Pancreas (tissue), 10 donors: ENCODE results near the gene BSND. TPM values are rescaled to one million over a fixed set of nuclear protein-coding genes. Genes with fewer than 3 reads are reported as not detected.
A peak's percentile ranks its signal among the peaks of the same experiment; 100 is the strongest.

ENCODE experiments used
- ATAC-seq, 4 donors: fragments of 200-7000 bp; cut with Tn5 transposase; one replicate each; pipeline versions ENCODE4 v1.8.0 to v1.9.1; 2020; ENCODE audit warnings: mild to moderate bottlenecking in 4 of 4, moderate library complexity in 4 of 4
- DNase-seq, 6 donors: peaks; one replicate each; pipeline ENCODE4 v3.0.0-alpha.2; 2020
- FAIRE-seq: peaks from 2 replicates; lab custom pipeline; 2012; peaks lifted over from hg19 to GRCh38; lab: Jason Lieb, UNC
- H3K27ac ChIP-seq, 4 donors: fragments of 200-600 bp; sonication (generic); 1 replicate in 3 of 4; 2 replicates in 1 of 4; pipeline versions ENCODE4 v1.5.0 to v1.8.0; 2020
- H3K27me3 ChIP-seq, 4 donors: fragments of 200-600 bp; one replicate each; pipeline ENCODE4 v1.8.0; 2021
- H3K36me3 ChIP-seq, 3 donors: fragments of 200-600 bp; sonication (generic) in 1 of 3; one replicate each; pipeline versions ENCODE4 v1.5.0 to v1.8.0; 2020 to 2021
- H3K4me1 ChIP-seq, 3 donors: fragments of 200-600 bp; one replicate each; pipeline ENCODE4 v1.8.0; 2021
- H3K4me3 ChIP-seq, 4 donors: fragments of 200-600 bp; sonication (generic) in 2 of 4; one replicate each; pipeline versions ENCODE4 v1.5.0 to v1.8.0; 2020 to 2021
- H3K9me3 ChIP-seq, 4 donors: fragments of 200-600 bp; one replicate each; pipeline ENCODE4 v1.8.0; 2021
- WGBS, 2 donors: extraction: QIAGEN DNeasy Blood & Tissue Kit; methylation state at CpG; one replicate each; pipeline ENCODE4 v1.1.7; 2013; 5-methylcytosine and 5-hydroxymethylcytosine counted together
- intact Hi-C, 3 donors: fragments of 100-400 bp; cut with DNase I; formaldehyde crosslinking; loops; one replicate each; pipeline versions ENCODE4 v1.11.1 to v1.14.2; 2022
- polyA plus RNA-seq, 2 donors: library from polyadenylated mRNA; stranded (reverse); fragments of 200-250 nt; gene quantifications; one replicate each; pipeline ENCODE4 v1.2.3, GENCODE V29; 2013
- total RNA-seq, 6 donors: library from RNA; stranded (reverse); fragmentation: NEBNext Ultra II Directional in 4 of 6; extraction: Animal tissue kit (Norgen Biotek cat#: 25700) in 4 of 6; gene quantifications; one replicate each; pipeline versions ENCODE4 v1.2.1 to v1.2.4, GENCODE V29; 2021 to 2023
- TF ChIP-seq, protein P1 (sequence below), 4 donors: fragments of 200-600 bp; sonication (generic) in 3 of 4; IDR thresholded peaks; one replicate each; pipeline versions ENCODE4 v1.5.0 to v1.8.0; 2021; ENCODE audit warnings: antibody characterized with exemption in 4 of 4
- donor health status: healthy with polysubstance abuse.
- donor health status: DM: no; HTN: no; CAD: no; lungs with moderate emphysema.
- donor health status: DM: no; HTN: no; CAD: no.
- donor health status: control.
- donor health status: control.
- donor health status: Bipolar disorder and iron deficiency.
- donor health status: DM: yes; HTN: yes; CAD: no.
- donor health status: DM: no; HTN: no; CAD: no.
- donor health status: DM: no; HTN: no; CAD: no.
- donor health status: DM: yes; HTN: yes; CAD: no.

Gene BSND
- total and polyA plus RNA-seq, 8 donors, result 0.02 to 0.04 TPM; not detected in 6

DNA sequence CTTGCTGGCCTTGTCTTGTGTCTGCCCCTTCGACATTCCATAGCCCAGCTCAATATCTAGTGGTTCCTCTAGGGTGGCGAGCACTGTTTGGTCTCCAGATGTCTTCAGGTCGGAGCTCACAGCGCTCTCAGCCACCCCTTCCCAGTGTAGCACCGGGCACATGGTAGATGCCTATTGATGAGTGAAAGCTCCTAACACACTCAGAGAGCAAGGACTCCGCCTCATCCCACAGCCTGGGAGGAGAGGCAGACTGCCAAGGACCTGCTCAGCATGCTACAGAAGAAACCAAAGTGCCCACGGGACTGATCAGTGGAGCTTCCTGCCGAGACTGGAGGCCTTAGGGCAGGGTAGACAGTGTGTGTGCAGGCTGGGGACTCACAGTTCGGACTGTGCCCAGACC, 51.5 kb downstream of the BSND start:
- peak in 1 of 4 donors; percentile 14 for ATAC-seq

DNA sequence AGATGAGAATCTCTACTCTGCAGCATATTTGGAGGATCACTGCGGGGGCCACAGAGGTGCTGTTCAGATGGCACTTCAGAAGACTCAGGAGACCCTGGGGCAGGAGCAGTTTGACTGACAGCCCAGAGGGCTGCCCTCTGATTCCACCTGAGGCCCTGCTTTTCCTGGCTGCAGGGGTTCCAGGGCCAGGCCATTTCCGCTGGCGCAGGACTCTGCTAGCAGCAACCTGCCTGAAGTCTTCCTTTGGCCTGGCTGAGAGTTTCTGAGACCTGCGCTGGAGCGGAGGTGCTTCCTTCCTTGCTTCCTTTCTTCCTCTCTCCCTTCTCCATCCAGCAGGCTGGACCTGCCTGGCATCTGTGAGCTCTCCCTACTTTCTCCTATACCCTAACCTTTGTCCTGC, 52.4 kb downstream of the BSND start:
- H3K9me3 ChIP-seq, result no peaks in the 10 kb centered on the region
- FAIRE-seq, result no peak
- 94 to 96% methylated on average over 5 of the region's 5 CpGs for WGBS, 2 donors

More for the DNA sequence above, 51.5 kb downstream of the BSND start:
- no peak overlapping the region for H3K27ac ChIP-seq
- WGBS, 2 donors, result 67 to 75% methylated on average over 9 of the region's 9 CpGs
- H3K4me1 ChIP-seq, result no peaks in the 10 kb centered on the region
- FAIRE-seq (no peak), DNase-seq (no peak)
- TF ChIP-seq, protein P1, sequence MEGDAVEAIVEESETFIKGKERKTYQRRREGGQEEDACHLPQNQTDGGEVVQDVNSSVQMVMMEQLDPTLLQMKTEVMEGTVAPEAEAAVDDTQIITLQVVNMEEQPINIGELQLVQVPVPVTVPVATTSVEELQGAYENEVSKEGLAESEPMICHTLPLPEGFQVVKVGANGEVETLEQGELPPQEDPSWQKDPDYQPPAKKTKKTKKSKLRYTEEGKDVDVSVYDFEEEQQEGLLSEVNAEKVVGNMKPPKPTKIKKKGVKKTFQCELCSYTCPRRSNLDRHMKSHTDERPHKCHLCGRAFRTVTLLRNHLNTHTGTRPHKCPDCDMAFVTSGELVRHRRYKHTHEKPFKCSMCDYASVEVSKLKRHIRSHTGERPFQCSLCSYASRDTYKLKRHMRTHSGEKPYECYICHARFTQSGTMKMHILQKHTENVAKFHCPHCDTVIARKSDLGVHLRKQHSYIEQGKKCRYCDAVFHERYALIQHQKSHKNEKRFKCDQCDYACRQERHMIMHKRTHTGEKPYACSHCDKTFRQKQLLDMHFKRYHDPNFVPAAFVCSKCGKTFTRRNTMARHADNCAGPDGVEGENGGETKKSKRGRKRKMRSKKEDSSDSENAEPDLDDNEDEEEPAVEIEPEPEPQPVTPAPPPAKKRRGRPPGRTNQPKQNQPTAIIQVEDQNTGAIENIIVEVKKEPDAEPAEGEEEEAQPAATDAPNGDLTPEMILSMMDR (IDR thresholded peaks at IDR 0.05), result no peak
- intact Hi-C loops, result no loop called here
- H3K36me3 ChIP-seq, result no peaks in the 10 kb centered on the region
- no peaks in the 10 kb centered on the region for H3K9me3 ChIP-seq
- H3K4me3 ChIP-seq, result no peak overlapping the region
- no peaks in the 10 kb centered on the region for H3K27me3 ChIP-seq

DNA sequence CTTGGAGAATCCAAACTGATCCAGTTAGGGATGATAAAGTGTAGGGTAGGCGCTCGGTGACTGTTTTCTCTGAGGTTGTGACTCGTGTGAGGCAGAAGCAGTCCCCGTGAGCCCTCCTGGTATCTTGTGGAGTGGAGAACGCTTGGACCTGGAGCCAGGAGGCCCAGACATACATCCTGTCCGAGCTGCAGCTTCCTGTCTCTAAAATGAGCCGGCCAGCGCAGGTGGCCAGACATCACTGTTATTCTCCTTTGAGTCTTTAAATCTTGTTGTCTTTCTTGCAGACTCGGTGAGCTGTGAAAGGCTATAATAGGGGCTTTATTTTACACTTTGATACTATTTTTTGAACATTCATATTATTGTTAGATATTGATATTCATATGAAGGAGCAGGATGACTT, 52.9 kb downstream of the BSND start:
- no peaks in the 10 kb centered on the region for H3K4me1 ChIP-seq
- no peak for ATAC-seq

More for the DNA sequence above, 52.4 kb downstream of the BSND start:
- Histone ChIP-seq H3K36me3 (no peaks in the 10 kb centered on the region), H3K4me3 (no peak overlapping the region), H3K27me3 (no peaks in the 10 kb centered on the region), H3K4me1 (no peaks in the 10 kb centered on the region), H3K27ac (no peak overlapping the region)
- DNase-seq (no peak), ATAC-seq (no peak)
- intact Hi-C loops, result no loop called here
- TF ChIP-seq, protein P1 (IDR thresholded peaks at IDR 0.05), result no peak

DNA sequence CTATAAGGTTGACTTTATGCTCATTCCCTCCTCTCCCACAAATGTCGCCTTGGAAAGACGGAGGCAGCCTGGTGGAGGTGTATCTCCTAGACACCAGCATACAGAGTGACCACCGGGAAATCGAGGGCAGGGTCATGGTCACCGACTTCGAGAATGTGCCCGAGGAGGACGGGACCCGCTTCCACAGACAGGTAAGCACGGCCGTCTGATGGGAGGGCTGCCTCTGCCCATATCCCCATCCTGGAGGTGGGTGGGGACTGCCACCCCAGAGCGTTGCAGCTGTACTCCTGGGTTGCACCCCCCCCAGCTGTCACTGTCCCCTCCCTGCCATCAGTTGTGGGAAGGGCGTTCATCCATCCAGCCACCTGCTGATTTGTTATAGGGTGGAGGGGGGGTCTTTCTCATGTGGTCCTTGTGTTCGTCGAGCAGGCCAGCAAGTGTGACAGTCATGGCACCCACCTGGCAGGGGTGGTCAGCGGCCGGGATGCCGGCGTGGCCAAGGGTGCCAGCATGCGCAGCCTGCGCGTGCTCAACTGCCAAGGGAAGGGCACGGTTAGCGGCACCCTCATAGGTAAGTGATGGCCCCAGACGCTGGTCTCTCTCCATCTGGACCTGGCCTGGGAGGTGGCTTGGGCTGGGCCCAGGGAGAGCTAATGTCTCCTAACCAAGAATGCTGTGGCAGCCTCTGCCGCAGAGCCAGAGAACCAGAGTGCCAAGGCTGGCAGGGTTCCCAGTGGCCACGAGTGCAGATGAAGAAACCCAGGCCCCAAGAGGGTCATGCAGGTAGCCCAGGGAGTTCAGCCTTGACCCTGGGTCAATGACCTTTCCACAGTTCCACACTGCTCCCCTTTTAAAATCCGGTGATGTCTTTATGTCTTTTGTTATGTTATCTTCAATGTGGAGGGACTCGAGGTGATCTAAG, 53.7 kb downstream of the BSND start:
- ATAC-seq, result no peak
- no peak overlapping the region for H3K27ac ChIP-seq
- DNase-seq, result no peak
- FAIRE-seq, result no peak
- H3K36me3 ChIP-seq, result no peaks in the 10 kb centered on the region
- WGBS, 2 donors, result 86 to 89% methylated on average over 29 of the region's 29 CpGs
- no peaks in the 10 kb centered on the region for H3K9me3 ChIP-seq
- intact Hi-C loops, result no loop called here
- no peaks in the 10 kb centered on the region for H3K4me1 ChIP-seq
- no peaks in the 10 kb centered on the region for H3K27me3 ChIP-seq
- TF ChIP-seq, protein P1 (IDR thresholded peaks at IDR 0.05), result no peak
- H3K4me3 ChIP-seq, result no peak overlapping the region

More for the DNA sequence above, 52.9 kb downstream of the BSND start:
- H3K27ac ChIP-seq, result no peak overlapping the region
- no peaks in the 10 kb centered on the region for H3K36me3 ChIP-seq
- intact Hi-C loops, result no loop called here
- no peak for FAIRE-seq
- H3K27me3 ChIP-seq, result no peaks in the 10 kb centered on the region
- WGBS, 2 donors, result 76 to 77% methylated on average over 9 of the region's 9 CpGs
- TF ChIP-seq, protein P1 (IDR thresholded peaks at IDR 0.05), result no peak
- H3K9me3 ChIP-seq, result no peaks in the 10 kb centered on the region
- H3K4me3 ChIP-seq, result no peak overlapping the region
- DNase-seq, result no peak
